Astrocyte (in vitro differentiated cells and primary cell): ENCODE results near the gene RAPGEF4.

ENCODE experiments used
- EZH2 ChIP-seq: IDR thresholded peaks from 2 replicates; pipeline ENCODE4 v1.6.1; 2012; ENCODE audit warnings: mild to moderate bottlenecking, low read length, inconsistent platforms; ENCODE audit not compliant: insufficient read depth
- TF ChIP-seq, protein P1 (sequence below): IDR thresholded peaks from 2 replicates; pipeline ENCODE4 v1.5.1; 2011; ENCODE audit warnings: low read depth, mild to moderate bottlenecking, inconsistent platforms, low read length, moderate library complexity; ENCODE audit not compliant: insufficient read depth

DNA sequence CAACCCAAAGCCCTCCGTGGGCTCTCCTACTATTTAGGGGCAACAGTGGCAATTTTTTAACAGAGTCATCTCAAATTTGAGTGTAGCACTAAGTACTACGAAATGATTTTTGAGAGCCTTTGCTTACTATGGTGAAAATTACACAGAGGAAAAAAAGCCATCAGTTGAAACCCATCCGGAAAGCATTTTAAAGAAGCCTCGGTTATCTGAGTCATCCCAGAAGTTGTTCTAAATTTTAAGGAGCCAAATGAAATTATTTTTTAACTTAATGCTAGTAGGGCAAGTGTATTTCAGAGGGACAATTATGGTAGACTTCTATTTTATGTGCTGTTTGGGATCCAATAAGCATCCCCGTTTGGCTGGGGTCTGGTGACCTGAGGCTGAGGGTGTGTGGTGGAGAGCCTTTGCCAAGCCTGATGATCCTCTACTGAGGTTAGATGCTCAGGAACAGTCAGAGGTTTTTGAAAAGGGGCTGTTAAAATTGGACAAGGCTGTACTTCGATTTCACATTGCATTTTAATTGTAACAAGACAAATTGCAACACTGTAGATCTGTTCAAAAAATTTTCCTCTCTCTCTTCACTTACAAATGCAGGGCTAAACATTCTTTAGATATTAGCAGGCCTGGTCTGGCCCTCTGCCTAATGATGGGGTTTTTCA lies 47.0 kb downstream of the RAPGEF4 start:
- TF ChIP-seq, protein P1, sequence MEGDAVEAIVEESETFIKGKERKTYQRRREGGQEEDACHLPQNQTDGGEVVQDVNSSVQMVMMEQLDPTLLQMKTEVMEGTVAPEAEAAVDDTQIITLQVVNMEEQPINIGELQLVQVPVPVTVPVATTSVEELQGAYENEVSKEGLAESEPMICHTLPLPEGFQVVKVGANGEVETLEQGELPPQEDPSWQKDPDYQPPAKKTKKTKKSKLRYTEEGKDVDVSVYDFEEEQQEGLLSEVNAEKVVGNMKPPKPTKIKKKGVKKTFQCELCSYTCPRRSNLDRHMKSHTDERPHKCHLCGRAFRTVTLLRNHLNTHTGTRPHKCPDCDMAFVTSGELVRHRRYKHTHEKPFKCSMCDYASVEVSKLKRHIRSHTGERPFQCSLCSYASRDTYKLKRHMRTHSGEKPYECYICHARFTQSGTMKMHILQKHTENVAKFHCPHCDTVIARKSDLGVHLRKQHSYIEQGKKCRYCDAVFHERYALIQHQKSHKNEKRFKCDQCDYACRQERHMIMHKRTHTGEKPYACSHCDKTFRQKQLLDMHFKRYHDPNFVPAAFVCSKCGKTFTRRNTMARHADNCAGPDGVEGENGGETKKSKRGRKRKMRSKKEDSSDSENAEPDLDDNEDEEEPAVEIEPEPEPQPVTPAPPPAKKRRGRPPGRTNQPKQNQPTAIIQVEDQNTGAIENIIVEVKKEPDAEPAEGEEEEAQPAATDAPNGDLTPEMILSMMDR, result no peak
- TF ChIP-seq EZH2, result no peak
